HCT116 (cell line): Measurements from ENCODE around the gene PDZD4. TPM values are rescaled to one million over a fixed set of nuclear protein-coding genes. Genes with fewer than 3 reads are reported as not detected.

Source experiments
- ATAC-seq: fragments of 200-7000 bp; cut with Tn5 transposase; 2 replicates; pipeline ENCODE4 v1.9.1; 2020; ENCODE audit warnings: mild to moderate bottlenecking, moderate library complexity
- BruUV-seq: library from RNA; stranded (reverse); fragments of 400-500 nt; replicated peaks from 2 replicates; lab custom pipeline; 2021; lab: Mats Ljungman, UMichigan
- CTCF ChIA-PET: fragments of 300-600 bp; sonication (Branson Sonifier 250); formaldehyde crosslinking; loops from one replicate; lab custom pipeline; 2021; ENCODE audit warnings: antibody characterized with exemption; lab: Charles Lee
- POLR2A ChIA-PET: fragments of 300-600, 350-600 bp; sonication (Branson Sonifier 250); formaldehyde crosslinking; loops from one replicate; lab custom pipeline; 2021; ENCODE audit warnings: antibody characterized with exemption; lab: Charles Lee
- RAD21 ChIA-PET, 2 experiments: fragments of 300-600 bp; sonication (Branson Sonifier 250); formaldehyde crosslinking; loops; one replicate each; lab custom pipeline; 2023; ENCODE audit warnings: low total read pairs in 2 of 2; ENCODE audit not compliant: uncharacterized antibody in 2 of 2, unreplicated experiment in 2 of 2, low non-redundant PET in 1 of 2; lab: Charles Lee
- DNase-seq: peaks from one replicate; pipeline ENCODE4 v3.0.0-alpha.2; 2010; ENCODE audit warnings: low read depth, low spot score
- H2AFZ ChIP-seq: fragments of 200-600 bp; shearing (Covaris generic), sonication (generic); 2 replicates; pipeline ENCODE4 v1.6.1; 2017; ENCODE audit warnings: low read depth, mixed run types, mixed read lengths, antibody characterized with exemption, low read length; ENCODE audit not compliant: poor library complexity, severe bottlenecking
- H3K27ac ChIP-seq: 2 replicates; pipeline ENCODE4 v1.5.1; 2012; ENCODE audit warnings: low read depth, low read length
- H3K27me3 ChIP-seq: fragments of 200-600 bp; sonication (generic); 2 replicates; pipeline ENCODE4 v1.6.1; 2016; ENCODE audit warnings: mixed run types, low read length, mixed read lengths; ENCODE audit not compliant: insufficient read depth
- H3K36me3 ChIP-seq, 2 experiments: fragments of 200-500 bp in 1 of 2; fragments of 200-600 bp in 1 of 2; sonication (Bioruptor generic) in 1 of 2; sonication (generic) in 1 of 2; 2 replicates each; pipeline versions ENCODE4 v1.5.1 to v1.6.1; 2014 to 2016; ENCODE audit warnings: low read length in 2 of 2, inconsistent platforms in 1 of 2, mixed read lengths in 1 of 2, mixed run types in 1 of 2; ENCODE audit not compliant: insufficient read depth in 2 of 2, control insufficient read depth in 1 of 2
- H3K4me1 ChIP-seq, 2 experiments: fragments of 200-600 bp in 1 of 2; sonication (generic) in 1 of 2; 2 replicates each; pipeline versions ENCODE4 v1.5.1 to v1.6.1; 2012 to 2017; ENCODE audit warnings: low read length in 2 of 2, inconsistent platforms in 1 of 2, mild to moderate bottlenecking in 1 of 2, mixed read lengths in 1 of 2, mixed run types in 1 of 2, moderate library complexity in 1 of 2; ENCODE audit not compliant: insufficient read depth in 2 of 2, control insufficient read depth in 1 of 2
- H3K4me2 ChIP-seq: fragments of 200-600 bp; sonication (generic); 2 replicates; pipeline ENCODE4 v1.6.1; 2017; ENCODE audit warnings: mixed run types, low read length, mixed read lengths
- H3K4me3 ChIP-seq, 2 experiments: fragments of 200-600 bp in 1 of 2; sonication (generic) in 1 of 2; replicated peaks in 1 of 2; 2 replicates each; pipeline ENCODE4 v1.5.1; 2011 to 2016; ENCODE audit warnings: low read length in 2 of 2, control low read depth in 1 of 2, low read depth in 1 of 2, mild to moderate bottlenecking in 1 of 2, mixed read lengths in 1 of 2, mixed run types in 1 of 2
- H3K79me2 ChIP-seq: fragments of 200-600 bp; sonication (generic); 2 replicates; pipeline ENCODE4 v1.6.1; 2017; ENCODE audit warnings: mild to moderate bottlenecking, mixed run types, low read length, moderate library complexity, mixed read lengths; ENCODE audit not compliant: insufficient read depth
- H3K9ac ChIP-seq: fragments of 200-600 bp; sonication (generic); 2 replicates; pipeline ENCODE4 v1.6.1; 2016; ENCODE audit warnings: low read length, mixed read lengths
- H3K9me2 ChIP-seq: fragments of 200-600 bp; sonication (generic), shearing (Covaris generic); 2 replicates; pipeline ENCODE4 v1.6.1; 2017; ENCODE audit warnings: mixed run types, mild to moderate bottlenecking, moderate library complexity; ENCODE audit not compliant: insufficient read depth
- H3K9me3 ChIP-seq, 2 experiments: fragments of 200-500 bp in 1 of 2; fragments of 200-600 bp in 1 of 2; sonication (Bioruptor generic) in 1 of 2; sonication (generic) in 1 of 2; 2 replicates each; pipeline ENCODE4 v1.6.1; 2014 to 2017; ENCODE audit warnings: low read length in 2 of 2, mixed read lengths in 2 of 2, inconsistent platforms in 1 of 2, low read depth in 1 of 2, mild to moderate bottlenecking in 1 of 2, mixed run types in 1 of 2, moderate library complexity in 1 of 2; ENCODE audit not compliant: control insufficient read depth in 1 of 2, insufficient read depth in 1 of 2
- H4K20me1 ChIP-seq: fragments of 200-600 bp; sonication (generic), shearing (Covaris generic); 2 replicates; pipeline ENCODE4 v1.6.1; 2017; ENCODE audit warnings: mixed run types, mild to moderate bottlenecking, moderate library complexity; ENCODE audit not compliant: insufficient read depth
- CTCF ChIP-seq, 3 experiments: fragments of 200-600 bp in 1 of 3; sonication (generic) in 1 of 3; IDR thresholded peaks in 2 of 3; conservative IDR thresholded peaks in 1 of 3; 2 replicates each; pipeline ENCODE4 v1.5.1; 2012 to 2017; ENCODE audit warnings: low read depth in 2 of 3, low read length in 2 of 3, antibody characterized with exemption in 1 of 3, borderline replicate concordance in 1 of 3, control low read depth in 1 of 3, mild to moderate bottlenecking in 1 of 3, mixed read lengths in 1 of 3, mixed run types in 1 of 3, moderate library complexity in 1 of 3; ENCODE audit not compliant: insufficient read depth in 1 of 3
- EGR1 ChIP-seq: IDR thresholded peaks from 2 replicates; pipeline ENCODE4 v1.6.1; 2012; ENCODE audit warnings: low read depth
- ELF1 ChIP-seq: IDR thresholded peaks from 2 replicates; pipeline ENCODE4 v1.6.1; 2012; ENCODE audit warnings: low read depth, borderline replicate concordance
- FOSL1 ChIP-seq: IDR thresholded peaks from 2 replicates; pipeline ENCODE4 v1.6.1; 2012; ENCODE audit warnings: low read depth
- SIN3A ChIP-seq: IDR thresholded peaks from 2 replicates; pipeline ENCODE4 v1.6.1; 2012; ENCODE audit warnings: low read depth
- SRF ChIP-seq: IDR thresholded peaks from 2 replicates; pipeline ENCODE4 v1.6.1; 2012; ENCODE audit warnings: low read depth
- YY1 ChIP-seq: IDR thresholded peaks from 2 replicates; pipeline ENCODE4 v1.6.1; 2011; ENCODE audit warnings: low read length, low read depth, moderate library complexity, mild to moderate bottlenecking; ENCODE audit not compliant: insufficient replicate concordance; ENCODE audit errors: extremely low read depth
- ZFX ChIP-seq: fragments of 450-650 bp; IDR thresholded peaks from 2 replicates; pipeline ENCODE4 v1.6.1; 2017
- intact Hi-C: fragments of 100-400 bp; cut with micrococcal nuclease; formaldehyde crosslinking; loops from 2 replicates; pipeline ENCODE4 v1.10.0; 2022
- total RNA-seq: library from RNA; stranded (reverse); gene quantifications from one replicate; pipeline ENCODE4 v1.2.1, GENCODE V29; 2021; ENCODE audit not compliant: unreplicated experiment

PDZD4 gene
- total RNA-seq, 1 experiment from 2014 or later: 0.30 TPM

- no peak overlapping the region for H3K4me3 ChIP-seq
- H3K79me2 ChIP-seq: no peaks in the 10 kb centered on the region
- no peak for TF ChIP-seq SRF
- TF ChIP-seq ZFX: no peak
- no peak for TF ChIP-seq SIN3A
- TF ChIP-seq EGR1: no peak
- TF ChIP-seq FOSL1: no peak
- no peak for TF ChIP-seq ELF1
- no peak for TF ChIP-seq YY1
- no peak overlapping the region for H2AFZ ChIP-seq
- no peaks in the 10 kb centered on the region for H3K27me3 ChIP-seq
- no peaks in the 10 kb centered on the region for H3K4me1 ChIP-seq
- H3K9me3 ChIP-seq: no peaks in the 10 kb centered on the region
- ChIA-PET CTCF (no interaction called here), RAD21 (no interaction called here), POLR2A (no interaction called here)
- H4K20me1 ChIP-seq: no peaks in the 10 kb centered on the region
- intact Hi-C loops: no loop called here
- no peaks in the 10 kb centered on the region for H3K36me3 ChIP-seq
- ATAC-seq: no peak
- no peaks in the 10 kb centered on the region for H3K9me2 ChIP-seq
- no peak overlapping the region for H3K4me2 ChIP-seq
- no peak for DNase-seq
- no peak overlapping the region for H3K27ac ChIP-seq
- no peak overlapping the region for H3K9ac ChIP-seq
- BruUV-seq: no TSS peak
Observed at GRCh38 chrX:153805436-153805835, 24.9 kb downstream of the PDZD4 start.

GRCh38 chrX:153804621-153805020 lies 25.7 kb downstream of the PDZD4 start:
- ATAC-seq (no peak), DNase-seq (no peak)
- no peak overlapping the region for H3K27ac ChIP-seq
- H2AFZ ChIP-seq: no peak overlapping the region
- TF ChIP-seq EGR1 (no peak), ELF1 (no peak), CTCF (IDR thresholded peaks at IDR 0.05 in 2 of 3, conservative IDR thresholded peaks at IDR 0.05 in 1 of 3; ENCODE audit: borderline replicate concordance in 1 of 3, insufficient read depth in 1 of 3, low read depth in 2 of 3, low read length in 2 of 3) (no peak)
- no peaks in the 10 kb centered on the region for H3K4me1 ChIP-seq
- H3K4me3 ChIP-seq: no peak overlapping the region
- H3K27me3 ChIP-seq: no peaks in the 10 kb centered on the region
- no TSS peak for BruUV-seq
- no peaks in the 10 kb centered on the region for H4K20me1 ChIP-seq
- no peak overlapping the region for H3K4me2 ChIP-seq
- intact Hi-C loops: no loop called here
- ChIA-PET POLR2A (no interaction called here), RAD21 (no interaction called here), CTCF (no interaction called here)
- no peaks in the 10 kb centered on the region for H3K36me3 ChIP-seq
- no peaks in the 10 kb centered on the region for H3K9me2 ChIP-seq
- no peaks in the 10 kb centered on the region for H3K79me2 ChIP-seq
- no peak overlapping the region for H3K9ac ChIP-seq
- no peaks in the 10 kb centered on the region for H3K9me3 ChIP-seq
